ENCODE measurements around the gene P2RX4. TPM values are rescaled to one million over a fixed set of nuclear protein-coding genes. Genes with fewer than 3 reads are reported as not detected.

The P2RX4 gene
- total and polyA plus RNA-seq, 12 donors, result 3.7 to 12.6 (median 5.5) TPM

- H3K4me1 ChIP-seq, result peaks cover 15 to 70% (median 38%) of the 10 kb centered on the region in 9 donors
- WGBS, 2 donors, result 90 to 91% methylated on average over 5 of the region's 5 CpGs
- DNase-seq (no peak), ATAC-seq (no peak)
- no peak overlapping the region for H3K4me3 ChIP-seq
- H3K36me3 ChIP-seq, result peaks cover 0 to 22% (median 0%) of the 10 kb centered on the region in 9 donors
- H3K27me3 ChIP-seq, result no peaks in the 10 kb centered on the region
- no peak overlapping the region for H3K27ac ChIP-seq
- H3K9me3 ChIP-seq, result no peaks in the 10 kb centered on the region
- intact Hi-C loops (cut with DNase I), result no loop called here
- no peak for TF ChIP-seq CTCF (IDR thresholded peaks at IDR 0.05)
Observed at GRCh38 chr12:121283388-121283787, 73.5 kb downstream of the P2RX4 start.

Other genes with a start within 250 kb of the P2RX4 start
- gene HNF1A, start 231.6 kb upstream of the P2RX4 start, total RNA-seq, result not detected
- gene HNF1A, start 231.6 kb upstream of the P2RX4 start, polyA plus RNA-seq, result under 1 TPM in 1 of 2 donors, not detected in 1; 0.04 TPM
- 10 to 100 TPM in 1 of 10 donors, 1 to 10 TPM in 9; 5.7 to 11.4 (median 8.2) TPM for gene C12orf43, start 193.6 kb upstream of the P2RX4 start, total RNA-seq
- 10 to 100 TPM in 1 of 2 donors, 1 to 10 TPM in 1; 8.6 to 10.8 TPM for gene C12orf43, start 193.6 kb upstream of the P2RX4 start, polyA plus RNA-seq
- gene OASL, start 170.9 kb upstream of the P2RX4 start, total RNA-seq, result 1 to 10 TPM in 4 of 10 donors, under 1 TPM in 6; 0.19 to 2.5 (median 0.97) TPM
- gene OASL, start 170.9 kb upstream of the P2RX4 start, polyA plus RNA-seq, result under 1 TPM; 0.70 to 0.95 TPM
- gene P2RX7, start 77.3 kb upstream of the P2RX4 start, total RNA-seq, result 1 to 10 TPM in 9 of 10 donors, under 1 TPM in 1; 0.52 to 7.0 (median 1.6) TPM
- gene P2RX7, start 77.3 kb upstream of the P2RX4 start, polyA plus RNA-seq, result 1 to 10 TPM in 1 of 2 donors, under 1 TPM in 1; 0.25 to 3.2 TPM
- gene CAMKK2, start 86.6 kb downstream of the P2RX4 start, total RNA-seq, result 10 to 100 TPM; 14.7 to 19.3 (median 16.1) TPM
- 10 to 100 TPM; 10.8 to 11.8 TPM for gene CAMKK2, start 86.6 kb downstream of the P2RX4 start, polyA plus RNA-seq
- 10 to 100 TPM; 50.2 to 68.8 (median 55.8) TPM for gene ANAPC5, start 142.3 kb downstream of the P2RX4 start, total RNA-seq
- 10 to 100 TPM; 78.7 to 82.4 TPM for gene ANAPC5, start 142.3 kb downstream of the P2RX4 start, polyA plus RNA-seq
- gene RNF34, start 190.0 kb downstream of the P2RX4 start, total RNA-seq, result 10 to 100 TPM; 21.6 to 37.9 (median 24.9) TPM
- gene RNF34, start 190.0 kb downstream of the P2RX4 start, polyA plus RNA-seq, result 10 to 100 TPM; 18.9 to 19.3 TPM